H9 (cell line): ENCODE measurements around the gene TPGS1. TPM values are rescaled to one million over a fixed set of nuclear protein-coding genes. Genes with fewer than 3 reads are reported as not detected.

ENCODE experiments used
- DNase-seq: peaks from one replicate; pipeline ENCODE4 v3.0.0-alpha.2; 2017
- H2AFZ ChIP-seq: one replicate; pipeline ENCODE4 v1.6.1; 2013; ENCODE audit warnings: mild to moderate bottlenecking, low read length, control low read depth, moderate library complexity
- H2AK5ac ChIP-seq: 2 replicates; pipeline ENCODE4 v1.6.1; 2013; ENCODE audit warnings: low read length, control low read depth, mixed read lengths; ENCODE audit not compliant: insufficient read length
- H2BK120ac ChIP-seq: one replicate; pipeline ENCODE4 v1.6.1; 2013; ENCODE audit warnings: low read depth, mild to moderate bottlenecking, low read length, control low read depth, inconsistent platforms; ENCODE audit not compliant: poor library complexity, severe bottlenecking
- H2BK12ac ChIP-seq: 2 replicates; pipeline ENCODE4 v1.6.1; 2013; ENCODE audit warnings: low read length, control low read depth, mixed read lengths, low read depth; ENCODE audit not compliant: insufficient read length
- H2BK15ac ChIP-seq: 2 replicates; pipeline ENCODE4 v1.6.1; 2013; ENCODE audit warnings: low read depth, low read length, control low read depth
- H2BK20ac ChIP-seq: one replicate; pipeline ENCODE4 v1.6.1; 2013; ENCODE audit warnings: low read depth, mild to moderate bottlenecking, low read length, control low read depth, inconsistent platforms; ENCODE audit not compliant: poor library complexity, severe bottlenecking
- H2BK5ac ChIP-seq: 2 replicates; pipeline ENCODE4 v1.6.1; 2013; ENCODE audit warnings: low read length, control low read depth, mixed read lengths; ENCODE audit not compliant: insufficient read length
- H3K14ac ChIP-seq: 2 replicates; pipeline ENCODE4 v1.6.1; 2013; ENCODE audit warnings: low read length, control low read depth; ENCODE audit not compliant: insufficient read depth
- H3K18ac ChIP-seq: 2 replicates; pipeline ENCODE4 v1.6.1; 2013; ENCODE audit warnings: low read depth, mild to moderate bottlenecking, mixed read lengths, low read length, control low read depth; ENCODE audit not compliant: insufficient read length
- H3K23ac ChIP-seq: 2 replicates; pipeline ENCODE4 v1.6.1; 2013; ENCODE audit warnings: low read length, control low read depth, mixed read lengths, low read depth; ENCODE audit not compliant: insufficient read length
- H3K23me2 ChIP-seq: 2 replicates; pipeline ENCODE4 v1.6.1; 2013; ENCODE audit warnings: low read depth, mild to moderate bottlenecking, mixed read lengths, low read length, control low read depth; ENCODE audit not compliant: insufficient read length, poor library complexity, severe bottlenecking
- H3K27ac ChIP-seq: 2 replicates; pipeline ENCODE4 v1.5.1; 2013; ENCODE audit warnings: low read length, control low read depth, mixed read lengths, low read depth; ENCODE audit not compliant: insufficient read length
- H3K27me3 ChIP-seq: 2 replicates; pipeline ENCODE4 v1.6.1; 2013; ENCODE audit warnings: low read length, control low read depth, inconsistent platforms; ENCODE audit not compliant: insufficient read depth
- H3K4ac ChIP-seq: 2 replicates; pipeline ENCODE4 v1.6.1; 2013; ENCODE audit warnings: low read depth, mild to moderate bottlenecking, control low read depth, inconsistent platforms, low read length, moderate library complexity
- H3K4me1 ChIP-seq: 2 replicates; pipeline ENCODE4 v1.6.1; 2013; ENCODE audit warnings: low read length, control low read depth, inconsistent platforms; ENCODE audit not compliant: insufficient read depth
- H3K4me2 ChIP-seq: 2 replicates; pipeline ENCODE4 v1.6.1; 2013; ENCODE audit warnings: low read length, control low read depth, mixed read lengths; ENCODE audit not compliant: insufficient read length, insufficient read depth
- H3K56ac ChIP-seq: 2 replicates; pipeline ENCODE4 v1.6.1; 2013; ENCODE audit warnings: low read depth, mild to moderate bottlenecking, mixed read lengths, low read length, control low read depth; ENCODE audit not compliant: insufficient read length
- H3K79me1 ChIP-seq: 2 replicates; pipeline ENCODE4 v1.6.1; 2013; ENCODE audit warnings: low read depth, mild to moderate bottlenecking, moderate library complexity, low read length, control low read depth, inconsistent platforms; ENCODE audit not compliant: insufficient read depth, poor library complexity, severe bottlenecking
- H3K79me2 ChIP-seq: 2 replicates; pipeline ENCODE4 v1.6.1; 2013; ENCODE audit warnings: low read length, control low read depth, inconsistent platforms; ENCODE audit not compliant: insufficient read depth
- H3K9ac ChIP-seq: 2 replicates; pipeline ENCODE4 v1.6.1; 2013; ENCODE audit warnings: low read length, control low read depth, mixed read lengths; ENCODE audit not compliant: insufficient read length; ENCODE audit errors: extremely low read depth
- H3K9me3 ChIP-seq: one replicate; pipeline ENCODE4 v1.6.1; 2013; ENCODE audit warnings: low read depth, low read length, inconsistent platforms; ENCODE audit not compliant: control insufficient read depth
- H3T11ph ChIP-seq: one replicate; pipeline ENCODE4 v1.6.1; 2013; ENCODE audit warnings: mild to moderate bottlenecking, low read length, control low read depth, inconsistent platforms
- H4K20me1 ChIP-seq: one replicate; pipeline ENCODE4 v1.6.1; 2013; ENCODE audit not compliant: control insufficient read depth, insufficient read length, insufficient read depth
- H4K5ac ChIP-seq: 2 replicates; pipeline ENCODE4 v1.6.1; 2013; ENCODE audit warnings: low read depth, mild to moderate bottlenecking, mixed read lengths, low read length, control low read depth; ENCODE audit not compliant: insufficient read length
- H4K8ac ChIP-seq: replicated peaks from 2 replicates; pipeline ENCODE4 v1.6.1; 2013; ENCODE audit warnings: low read length, control low read depth, mixed read lengths, low read depth; ENCODE audit not compliant: insufficient read length
- H4K91ac ChIP-seq: 2 replicates; pipeline ENCODE4 v1.6.1; 2013; ENCODE audit warnings: low read depth, mild to moderate bottlenecking, moderate library complexity, mixed read lengths, low read length, control low read depth; ENCODE audit not compliant: insufficient read length
- H3K27ac Mint-ChIP-seq, 3 experiments: 2 replicates in 2 of 3; 3 replicates in 1 of 3; pipeline ENCODE4 v1.8.0; 2020 to 2021; ENCODE audit warnings: mixed read lengths in 3 of 3, mild to moderate bottlenecking in 1 of 3, moderate library complexity in 1 of 3
- H3K27me3 Mint-ChIP-seq: 2 replicates; pipeline ENCODE4 v1.8.0; 2021; ENCODE audit warnings: low read depth, mild to moderate bottlenecking, moderate library complexity, mixed read lengths
- H3K36me3 Mint-ChIP-seq, 3 experiments: 2 replicates in 2 of 3; 3 replicates in 1 of 3; pipeline ENCODE4 v1.8.0; 2020 to 2021; ENCODE audit warnings: low read depth in 3 of 3, mixed read lengths in 3 of 3; ENCODE audit not compliant: insufficient read depth in 1 of 3
- H3K4me1 Mint-ChIP-seq, 2 experiments: 2 replicates each; pipeline ENCODE4 v1.8.0; 2020; ENCODE audit warnings: mixed read lengths in 2 of 2
- H3K4me3 Mint-ChIP-seq, 2 experiments: 2 replicates in 1 of 2; 3 replicates in 1 of 2; pipeline ENCODE4 v1.8.0; 2020 to 2021; ENCODE audit warnings: mild to moderate bottlenecking in 2 of 2, mixed read lengths in 2 of 2, moderate library complexity in 1 of 2
- H3K9me3 Mint-ChIP-seq, 2 experiments: 2 replicates in 1 of 2; 3 replicates in 1 of 2; pipeline ENCODE4 v1.8.0; 2020; ENCODE audit warnings: mild to moderate bottlenecking in 2 of 2, mixed read lengths in 2 of 2, moderate library complexity in 1 of 2
- CTCF ChIP-seq: fragments of 200-600 bp; sonication (generic); conservative IDR thresholded peaks from 3 replicates; pipeline ENCODE4 v1.8.0; 2021; ENCODE audit warnings: antibody characterized with exemption, mild to moderate bottlenecking
- WGBS: extraction: QIAGEN DNeasy Blood & Tissue Kit; methylation state at CpG from one replicate; pipeline ENCODE4 v1.1.7; 2013; ENCODE audit warnings: missing lambda C conversion rate, low lambda C conversion rate, mixed read lengths; ENCODE audit not compliant: insufficient read length; ENCODE audit errors: extremely low coverage; 5-methylcytosine and 5-hydroxymethylcytosine counted together
- total RNA-seq: library from RNA; stranded (reverse); gene quantifications from 2 replicates; pipeline ENCODE4 v1.2.1, GENCODE V29; 2021

TPGS1 gene
- total RNA-seq, 1 experiment from 2014 or later, result 7.4 TPM

GRCh38 chr19:566403-566802, 59.1 kb downstream of the TPGS1 start:
- no peak overlapping the region for H2BK15ac ChIP-seq
- peaks cover 32% of the 10 kb centered on the region for H3K27me3 Mint-ChIP-seq
- H3T11ph ChIP-seq, result no peak overlapping the region
- H3K14ac ChIP-seq, result no peak overlapping the region
- no peaks in the 10 kb centered on the region; the same call in 1 of the 2 replicates for H3K4me1 ChIP-seq
- H2BK120ac ChIP-seq, result no peak overlapping the region
- H3K27ac Mint-ChIP-seq, result no peak overlapping the region
- H4K91ac ChIP-seq, result no peak overlapping the region
- no peak overlapping the region for H3K56ac ChIP-seq
- no peaks in the 10 kb centered on the region for H3K79me2 ChIP-seq
- H3K4me3 Mint-ChIP-seq, result no peak overlapping the region
- no peaks in the 10 kb centered on the region for H3K79me1 ChIP-seq
- no CpG with 5 or more reads among the region's 19 CpGs for WGBS
- no peak overlapping the region for H2BK12ac ChIP-seq
- H4K20me1 ChIP-seq, result no peaks in the 10 kb centered on the region
- H3K18ac ChIP-seq, result no peak overlapping the region
- no peak overlapping the region for H2BK5ac ChIP-seq
- no peak overlapping the region for H3K4ac ChIP-seq
- H4K5ac ChIP-seq, result no peak overlapping the region
- no peak overlapping the region for H3K9ac ChIP-seq
- no peak overlapping the region for H2AK5ac ChIP-seq
- peaks cover 13 to 16% of the 10 kb centered on the region in 2 experiments for H3K4me1 Mint-ChIP-seq
- no peak overlapping the region for H3K27ac ChIP-seq
- H2BK20ac ChIP-seq, result no peak overlapping the region
- no peak for TF ChIP-seq CTCF
- no peak overlapping the region for H4K8ac ChIP-seq
- no peaks in the 10 kb centered on the region for H3K9me3 ChIP-seq
- H3K36me3 Mint-ChIP-seq, result peaks cover 12 to 21% (median 15%) of the 10 kb centered on the region in 3 experiments
- H3K9me3 Mint-ChIP-seq, result peaks cover 26 to 28% of the 10 kb centered on the region in 2 experiments
- H3K4me2 ChIP-seq, result no peak overlapping the region
- no peak for DNase-seq
- no peak overlapping the region for H2AFZ ChIP-seq
- H3K27me3 ChIP-seq, result no peaks in the 10 kb centered on the region
- no peak overlapping the region for H3K23ac ChIP-seq
- peaks cover 4% of the 10 kb centered on the region for H3K23me2 ChIP-seq
